Activated gamma-delta T cell (primary cell): ENCODE data around the gene SH2D4B.

Source experiments
- DNase-seq: peaks from one replicate; lab custom pipeline; 2025; lab: John Stamatoyannopoulos, UW
- total RNA-seq, 2 donors: gene quantifications; one replicate each; lab custom pipeline; 2026; lab: John Stamatoyannopoulos, UW

SH2D4B gene
- 0.26 to 0.65 reads per million in 2 donors for total RNA-seq

DNA sequence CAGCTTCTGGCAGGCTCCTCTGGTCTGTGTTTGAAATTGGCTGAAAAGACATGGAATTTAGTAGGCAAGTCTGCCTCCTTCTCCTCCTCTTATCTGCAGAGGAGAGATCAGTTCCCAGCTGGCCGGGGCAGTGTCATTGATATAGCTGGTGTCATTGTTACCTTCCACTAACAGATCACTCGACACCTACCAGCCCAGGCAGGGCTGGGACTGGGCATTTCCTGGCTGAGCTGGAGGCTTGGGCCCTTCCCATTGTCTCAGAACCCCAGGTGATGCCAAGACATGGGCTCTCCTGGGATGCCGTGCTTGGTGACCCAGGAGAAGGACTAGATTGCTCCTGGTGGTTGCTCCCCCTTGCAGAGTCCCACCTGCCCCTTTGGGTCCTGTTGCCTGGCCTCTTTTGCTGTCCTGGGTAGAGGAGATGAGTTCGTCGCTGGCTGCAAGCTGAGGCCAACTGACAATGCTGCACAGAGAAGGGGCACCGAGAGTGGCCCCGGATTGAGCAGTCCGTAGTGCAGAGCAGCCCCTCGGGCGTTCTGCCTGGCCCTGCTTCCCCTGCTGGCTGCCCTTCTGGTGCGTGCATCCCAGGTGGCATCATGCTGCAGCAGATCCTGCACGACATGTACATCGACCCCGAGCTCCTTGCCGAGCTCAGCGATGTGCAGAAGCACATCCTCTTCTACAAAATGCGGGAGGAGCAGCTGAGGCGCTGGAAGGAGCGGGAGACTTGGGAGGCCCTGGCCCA, at the start of gene SH2D4B:
TSS of gene SH2D4B (plus strand) at position 167 of the 745 bp plus-strand sequence. CDS start at position 597, 430 bp downstream.
- no peak for DNase-seq

DNA sequence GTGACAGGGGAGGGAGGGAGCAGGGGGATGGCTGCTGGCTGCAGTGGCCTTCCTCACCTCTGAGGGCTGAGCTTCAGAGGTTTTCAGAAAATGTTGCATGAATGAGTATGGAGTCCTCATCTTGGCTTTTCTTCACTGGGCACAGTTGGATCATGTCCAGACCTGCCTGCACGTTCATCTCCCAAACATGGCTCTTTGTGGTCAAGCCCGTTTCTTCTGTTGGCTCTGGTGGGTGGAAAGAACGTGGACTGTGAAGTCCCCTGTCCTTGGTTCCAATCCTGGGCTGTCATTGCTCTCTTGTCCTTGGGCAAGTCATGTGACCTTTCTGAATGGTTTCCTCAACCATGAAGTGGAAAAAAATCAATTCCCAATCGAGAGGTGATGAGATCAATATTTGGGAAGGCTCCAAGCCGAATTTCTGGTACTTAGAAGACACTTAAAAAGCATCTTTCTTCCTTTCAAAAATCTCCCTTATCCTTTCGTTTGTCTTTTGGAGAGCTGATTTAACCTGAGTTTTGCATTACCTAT, 49.1 kb upstream of the SH2D4B start:
- DNase-seq, result no peak

DNA sequence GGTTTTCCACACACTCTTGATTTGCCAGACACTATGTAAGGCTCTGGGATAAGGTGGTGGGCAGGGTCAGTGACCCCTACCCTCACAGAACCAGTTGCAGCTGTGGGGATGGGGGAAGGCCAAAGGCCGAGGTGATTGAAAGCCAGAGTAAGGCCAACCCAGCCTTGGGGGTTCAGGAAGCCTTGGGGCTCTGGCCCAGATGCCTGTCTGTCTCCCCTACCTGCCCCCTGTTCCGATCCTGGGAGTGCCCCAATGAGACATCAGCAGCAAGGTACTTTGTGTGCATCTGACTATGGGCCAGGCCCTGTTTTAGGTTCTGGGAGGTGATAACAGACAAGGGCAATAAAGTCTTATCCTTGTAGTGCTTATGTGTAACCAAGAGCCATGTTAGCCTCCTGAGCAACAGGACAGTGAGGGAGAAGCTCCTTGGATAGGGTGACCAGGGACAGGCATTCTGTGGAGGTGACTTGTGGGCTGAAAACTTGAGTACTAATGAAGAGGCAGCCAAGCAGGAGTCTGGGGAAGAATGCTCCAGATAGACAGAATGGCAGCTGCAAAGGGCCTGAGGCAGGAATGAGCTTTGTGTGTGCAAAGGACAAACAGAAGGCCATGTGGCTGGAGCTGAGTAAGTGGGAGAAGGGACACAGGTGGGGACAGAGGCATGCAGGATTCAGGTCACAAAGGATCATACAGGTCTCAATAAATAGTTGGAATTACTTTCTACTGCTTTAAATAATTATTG, 48.2 kb upstream of the SH2D4B start:
- DNase-seq, result no peak

DNA sequence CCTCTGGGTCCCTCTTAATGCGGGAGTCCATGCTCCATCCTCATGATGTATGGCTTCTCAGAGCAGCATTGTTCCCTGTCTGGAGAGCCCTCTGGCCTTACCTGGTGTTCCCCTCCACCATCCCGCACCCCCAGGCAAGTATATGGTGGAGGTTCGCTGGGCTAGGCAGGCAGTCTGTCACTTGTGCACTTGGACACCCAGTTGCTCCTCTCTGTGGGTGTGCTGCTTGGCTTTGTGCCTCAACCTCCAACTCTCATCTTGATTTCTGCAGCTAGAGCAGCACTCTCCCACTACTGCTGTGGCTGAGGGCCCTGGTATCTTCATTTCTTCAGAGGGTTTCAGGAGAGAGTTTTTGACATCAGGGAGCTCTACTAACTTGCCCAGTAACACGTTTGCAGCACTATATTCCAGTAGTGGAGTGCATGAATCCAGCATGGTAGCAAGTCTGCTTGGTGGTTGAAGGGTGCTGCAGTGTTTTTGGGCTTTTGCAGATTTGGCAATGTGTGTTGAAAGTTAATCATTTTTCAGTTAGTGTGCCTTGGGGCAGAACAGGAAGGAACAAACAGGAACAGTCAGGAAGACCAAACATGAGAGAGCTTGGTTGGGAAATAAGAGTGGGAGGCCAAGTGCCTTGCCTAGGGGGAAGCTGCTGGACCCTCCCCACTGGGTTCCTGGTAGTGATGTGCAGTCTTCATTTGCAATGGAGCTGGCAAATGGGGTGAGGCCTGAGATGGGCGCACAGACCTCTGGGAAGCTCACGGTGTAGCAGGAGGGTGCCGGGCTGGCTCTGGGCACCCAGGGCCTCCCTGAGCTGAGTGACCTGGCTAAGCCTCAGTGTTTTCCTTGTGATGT, 46.2 kb upstream of the SH2D4B start:
- no peak for DNase-seq

DNA sequence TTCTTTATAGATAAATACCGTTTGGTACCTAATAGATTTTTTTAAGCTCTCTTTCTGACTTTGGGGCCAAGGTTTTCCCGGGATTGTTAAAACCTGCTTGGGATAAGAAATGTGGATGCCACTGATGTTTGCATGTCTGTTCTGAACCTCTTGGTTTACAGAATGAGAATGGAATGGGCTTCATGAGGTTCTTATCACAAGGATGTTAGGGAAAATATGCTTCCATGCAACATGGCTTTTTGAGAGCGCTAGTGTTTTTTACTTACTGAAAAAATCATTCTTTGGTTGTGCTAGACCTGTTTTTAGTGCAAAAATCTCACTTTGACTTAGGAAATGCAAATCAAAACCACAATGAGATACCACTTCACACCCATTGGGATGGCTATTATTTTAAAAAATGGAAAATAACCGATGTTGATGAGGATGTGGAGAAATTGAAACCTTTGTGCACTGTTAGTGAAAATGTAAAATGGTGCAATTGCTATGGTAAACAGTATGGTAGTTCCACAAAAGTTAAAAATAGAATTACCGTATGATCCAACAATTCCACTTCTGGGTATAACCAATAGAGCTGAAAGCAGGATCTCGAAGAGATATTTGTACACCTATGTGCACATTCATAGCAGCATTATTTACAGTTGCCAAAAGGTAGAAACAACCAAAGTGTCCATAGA, 44.7 kb upstream of the SH2D4B start:
- no peak for DNase-seq

DNA sequence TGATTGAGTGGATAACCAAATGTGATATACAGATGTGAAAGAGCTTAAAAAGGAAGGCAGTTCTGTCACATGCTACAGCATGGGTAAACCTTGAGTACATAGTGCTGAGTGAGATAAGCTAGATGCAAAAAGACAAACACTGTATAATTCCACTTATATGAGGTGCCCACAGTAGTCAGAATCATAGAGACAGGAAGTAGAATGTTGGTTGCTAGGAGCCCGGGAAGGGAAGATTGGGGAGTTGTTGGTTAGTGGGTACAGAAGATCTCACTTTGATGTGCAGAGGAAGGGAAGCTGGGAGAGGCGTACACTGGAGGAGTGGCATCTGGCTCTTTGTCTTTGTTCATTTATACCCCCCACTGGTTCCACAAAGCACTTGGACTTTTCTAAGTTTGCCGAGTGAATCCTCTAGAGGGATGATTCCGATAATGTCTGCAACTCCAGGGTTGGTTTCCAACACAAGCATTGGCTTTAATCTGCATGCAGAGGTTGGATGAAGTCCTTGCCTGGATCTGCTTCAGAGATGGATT, 44.1 kb upstream of the SH2D4B start:
- no peak for DNase-seq

DNA sequence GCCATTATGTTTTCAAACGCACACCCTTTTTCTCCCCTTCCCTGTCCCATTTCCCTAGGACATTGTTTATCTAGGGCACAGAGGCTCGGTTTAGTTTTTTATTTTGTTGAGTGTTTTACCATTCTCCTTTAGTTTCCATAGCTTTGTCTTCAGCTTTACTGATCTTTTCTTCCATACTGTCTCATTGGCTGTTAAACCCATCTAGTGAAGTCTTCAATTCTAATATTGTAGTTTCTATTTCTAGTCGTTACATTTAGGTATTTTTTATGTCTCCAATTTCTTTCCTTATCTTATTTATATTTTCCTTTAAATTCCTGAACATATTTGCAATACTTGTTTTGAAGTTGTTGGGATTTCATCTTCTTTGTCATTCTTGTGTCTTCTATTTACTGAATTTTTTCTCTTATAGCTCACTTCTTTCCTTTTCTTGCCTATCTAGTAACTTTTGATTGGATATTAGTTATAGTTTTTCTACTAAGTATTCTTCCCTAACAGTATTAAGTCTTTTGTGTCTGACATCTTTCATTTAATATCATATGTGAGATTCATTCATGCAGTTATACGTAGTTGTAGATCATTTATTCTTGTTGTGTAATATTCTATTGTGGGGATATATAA, 41.0 kb upstream of the SH2D4B start:
- no peak for DNase-seq

DNA sequence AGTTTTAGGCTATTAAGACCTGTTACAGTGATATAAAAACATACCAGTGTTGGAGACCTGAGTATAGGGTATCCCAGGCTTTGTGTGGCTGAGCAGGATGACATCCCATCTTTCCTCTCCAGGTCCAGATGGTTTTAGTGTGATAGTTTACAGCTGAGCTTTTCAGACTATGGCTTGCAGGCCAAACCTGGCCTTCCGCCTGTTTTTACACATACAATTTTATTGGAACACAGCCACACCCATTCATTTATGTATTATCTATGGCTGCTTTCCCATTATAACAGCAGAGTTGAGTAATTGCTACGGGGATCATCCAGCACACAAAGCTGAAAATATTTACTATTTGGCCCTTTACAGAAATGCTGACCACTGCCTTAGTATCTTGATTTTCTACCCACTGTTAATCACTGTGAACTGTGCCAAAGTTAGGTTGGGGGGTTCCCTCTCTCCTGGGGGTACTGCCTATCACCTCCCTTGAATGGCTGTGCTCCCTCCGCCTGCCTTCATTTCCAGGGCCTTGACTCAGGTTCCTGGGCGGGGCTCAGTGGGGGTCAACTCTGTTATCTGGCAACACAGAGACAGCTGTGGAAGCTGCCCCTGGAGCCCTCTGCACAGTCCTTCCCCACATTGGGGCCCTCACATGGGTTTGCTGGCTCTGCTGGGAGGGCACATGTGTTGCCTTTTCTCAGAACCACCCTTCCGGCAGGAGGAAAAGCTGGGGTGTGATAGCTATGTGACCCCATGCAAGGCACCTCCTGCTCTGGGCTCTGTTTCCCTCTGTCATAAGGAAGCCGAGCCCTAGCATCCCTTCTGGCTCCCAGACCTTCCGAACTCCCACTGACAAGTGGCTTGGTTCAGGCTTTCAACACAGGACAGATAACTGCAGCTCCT, 40.3 kb upstream of the SH2D4B start:
- no peak for DNase-seq

DNA sequence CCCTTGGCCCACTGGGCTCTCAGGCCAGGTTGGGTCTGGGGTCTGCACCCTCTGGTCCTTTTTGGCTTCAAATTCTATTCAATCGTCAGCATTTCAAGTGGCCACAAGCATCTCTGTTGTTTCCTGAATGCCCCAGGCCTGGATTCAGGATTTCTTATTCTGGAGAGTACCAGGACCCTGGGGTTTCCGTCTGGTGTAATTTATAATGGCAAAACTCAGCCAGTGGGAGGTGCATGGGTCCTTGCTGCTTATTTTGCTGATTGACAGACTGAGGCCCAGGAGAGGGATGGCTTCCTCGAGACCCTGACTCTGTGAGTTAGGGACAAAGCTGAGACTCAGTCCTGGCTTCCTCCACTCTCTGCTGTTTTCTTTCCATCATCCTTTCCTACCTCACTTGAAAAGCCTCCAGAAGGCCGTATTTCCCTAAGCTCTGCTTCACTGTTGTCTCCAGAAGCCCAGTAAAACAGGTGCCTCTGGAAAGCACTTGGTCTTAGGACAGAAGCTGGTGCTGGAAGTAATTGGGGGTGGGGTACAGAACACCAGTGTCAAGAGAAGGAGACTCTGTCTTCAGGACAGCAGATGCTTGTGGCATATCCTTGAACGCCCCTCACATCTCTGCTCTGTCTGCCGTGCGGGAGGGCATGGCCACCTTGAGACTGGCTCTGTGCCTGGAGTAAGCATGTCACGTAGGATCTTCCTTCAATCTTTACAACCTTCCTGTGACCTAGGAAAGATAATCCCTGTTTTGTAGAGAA, 39.4 kb upstream of the SH2D4B start:
- no peak for DNase-seq

DNA sequence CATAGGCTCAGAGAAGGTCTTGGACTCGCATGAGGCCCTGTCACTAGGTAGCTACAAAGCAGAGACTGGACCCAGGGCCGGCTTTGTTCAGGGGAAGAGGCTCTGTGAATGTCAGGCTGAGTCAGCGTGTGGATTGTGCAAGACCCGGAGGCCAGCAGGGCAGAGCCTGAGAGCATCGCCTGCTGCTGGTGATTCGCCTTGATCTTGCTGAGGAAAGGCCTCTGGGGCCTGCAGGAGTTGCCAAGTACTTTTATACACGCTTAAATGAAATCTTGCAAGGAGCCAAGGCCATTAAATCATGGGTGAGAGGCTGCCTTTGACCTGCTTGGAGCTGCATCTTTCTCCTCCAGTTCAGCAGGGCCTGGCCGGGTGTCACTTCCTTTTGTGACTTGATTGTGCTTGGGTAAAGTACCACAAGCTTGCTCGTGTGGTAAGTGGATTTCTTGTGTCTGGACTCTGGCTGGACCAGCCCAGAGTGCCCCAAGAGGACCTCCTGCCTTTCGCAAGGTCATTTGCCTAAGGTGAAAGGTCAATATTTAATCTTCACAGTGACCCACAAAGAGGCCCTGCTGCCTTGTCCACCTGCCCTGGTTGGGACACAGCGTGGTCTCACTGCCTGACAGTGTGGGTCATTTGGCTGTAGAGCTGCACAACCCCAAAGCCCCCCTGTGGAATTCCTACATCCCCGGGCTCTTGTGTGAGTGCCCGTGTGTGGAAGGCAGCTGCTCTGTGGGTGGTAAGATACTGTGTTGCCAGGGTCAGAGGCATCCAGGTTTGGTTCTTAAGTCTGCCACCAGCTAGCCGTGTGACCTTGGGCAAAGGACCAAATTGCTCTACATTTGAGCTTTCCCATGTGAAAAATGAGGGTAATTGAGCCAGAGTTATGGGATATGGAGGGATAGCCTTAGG, 38.6 kb upstream of the SH2D4B start:
- no peak for DNase-seq

DNA sequence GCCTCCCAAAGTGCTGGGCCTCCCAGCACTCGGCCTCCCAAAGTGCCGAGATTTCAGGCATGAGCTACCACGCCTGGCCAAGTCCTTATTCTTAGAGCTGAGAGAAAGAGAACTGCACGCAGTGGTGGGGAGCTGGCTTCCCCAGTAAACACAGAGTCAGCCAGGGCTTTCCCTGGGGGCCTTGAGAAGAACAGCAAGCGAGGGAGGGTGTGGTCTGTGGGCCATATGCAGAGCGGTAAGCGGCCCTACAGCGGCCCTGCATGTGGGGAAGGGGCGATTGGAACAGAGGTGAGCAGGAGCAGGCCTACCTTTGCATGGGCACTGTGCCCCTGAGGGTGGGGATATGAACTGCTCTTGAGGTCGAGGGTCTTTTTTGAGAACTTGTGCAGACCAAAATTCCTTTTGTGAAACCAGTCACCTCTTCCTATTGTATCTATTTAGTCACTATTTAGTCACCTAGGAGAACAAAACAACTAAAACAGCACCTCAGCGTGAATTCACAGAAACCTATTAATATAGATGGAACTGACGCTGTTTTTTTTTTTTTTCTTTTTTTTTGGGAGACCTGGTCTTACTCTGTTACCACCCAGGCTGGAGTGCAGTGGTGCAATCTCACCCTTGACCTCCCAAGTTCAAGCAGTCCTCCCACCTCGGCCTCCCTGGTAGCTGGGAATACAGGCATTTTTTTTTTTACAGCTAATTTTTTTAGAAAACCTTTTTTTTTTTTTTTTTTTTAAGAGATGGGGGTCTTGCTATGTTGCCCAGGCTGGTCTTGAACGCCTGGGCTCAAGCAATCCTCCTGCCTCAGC, 36.9 kb upstream of the SH2D4B start:
- no peak for DNase-seq

DNA sequence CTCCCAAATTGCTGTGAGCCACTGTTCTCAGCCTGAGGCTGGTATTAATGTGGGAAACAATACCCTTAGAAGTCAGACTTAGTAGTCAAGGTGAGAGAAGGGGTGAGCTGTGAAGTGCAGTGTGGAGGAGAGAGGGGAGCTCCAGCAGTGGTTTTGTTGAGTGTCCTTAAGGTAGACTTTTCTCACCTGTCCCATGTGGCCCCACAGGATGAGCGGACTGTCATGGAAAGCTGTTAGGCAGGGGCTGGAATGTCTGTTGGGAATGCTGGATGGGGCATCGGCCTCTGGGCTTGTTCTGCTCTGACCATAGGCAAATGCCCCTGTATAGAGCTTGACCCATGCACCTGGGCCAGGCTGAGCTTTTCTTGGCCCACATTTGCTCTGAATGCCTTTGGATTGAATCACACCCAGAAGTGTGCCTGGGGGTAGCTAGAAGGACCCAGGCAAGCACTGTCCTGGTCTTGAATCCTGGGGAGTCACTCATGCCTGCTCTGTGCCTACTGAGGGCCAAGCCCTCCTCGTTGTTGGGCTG, 36.3 kb upstream of the SH2D4B start:
- DNase-seq, result no peak

DNA sequence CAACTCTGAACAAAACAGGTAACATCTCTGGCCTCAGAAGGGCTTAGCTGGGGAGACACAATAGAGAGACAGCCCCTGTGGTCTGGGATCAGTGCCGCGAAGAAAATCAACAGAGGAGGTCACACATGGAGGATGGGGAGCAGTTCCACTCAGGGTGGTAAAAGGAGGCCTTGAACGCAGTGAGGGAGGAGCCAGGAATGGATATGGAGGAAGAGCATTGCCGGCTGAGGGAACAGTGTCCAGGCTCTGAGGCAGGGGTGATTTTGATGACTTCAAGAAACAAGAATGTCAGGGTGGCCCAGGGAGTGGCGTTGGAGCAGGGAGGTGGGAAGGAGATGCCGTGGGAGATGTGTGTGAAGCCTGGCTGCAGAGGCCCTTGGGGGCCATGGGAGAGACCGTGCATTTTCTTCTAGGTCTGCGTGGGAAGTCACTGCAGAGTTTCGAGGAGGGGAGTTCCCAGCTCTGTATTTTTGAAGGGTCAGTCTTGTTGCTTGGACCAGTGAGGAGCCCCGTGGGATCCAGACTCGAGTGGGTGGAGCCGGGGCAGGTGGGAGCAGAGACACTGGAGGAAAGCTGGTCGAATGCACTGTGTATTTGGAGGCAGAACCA, 35.7 kb upstream of the SH2D4B start:
- no peak for DNase-seq

DNA sequence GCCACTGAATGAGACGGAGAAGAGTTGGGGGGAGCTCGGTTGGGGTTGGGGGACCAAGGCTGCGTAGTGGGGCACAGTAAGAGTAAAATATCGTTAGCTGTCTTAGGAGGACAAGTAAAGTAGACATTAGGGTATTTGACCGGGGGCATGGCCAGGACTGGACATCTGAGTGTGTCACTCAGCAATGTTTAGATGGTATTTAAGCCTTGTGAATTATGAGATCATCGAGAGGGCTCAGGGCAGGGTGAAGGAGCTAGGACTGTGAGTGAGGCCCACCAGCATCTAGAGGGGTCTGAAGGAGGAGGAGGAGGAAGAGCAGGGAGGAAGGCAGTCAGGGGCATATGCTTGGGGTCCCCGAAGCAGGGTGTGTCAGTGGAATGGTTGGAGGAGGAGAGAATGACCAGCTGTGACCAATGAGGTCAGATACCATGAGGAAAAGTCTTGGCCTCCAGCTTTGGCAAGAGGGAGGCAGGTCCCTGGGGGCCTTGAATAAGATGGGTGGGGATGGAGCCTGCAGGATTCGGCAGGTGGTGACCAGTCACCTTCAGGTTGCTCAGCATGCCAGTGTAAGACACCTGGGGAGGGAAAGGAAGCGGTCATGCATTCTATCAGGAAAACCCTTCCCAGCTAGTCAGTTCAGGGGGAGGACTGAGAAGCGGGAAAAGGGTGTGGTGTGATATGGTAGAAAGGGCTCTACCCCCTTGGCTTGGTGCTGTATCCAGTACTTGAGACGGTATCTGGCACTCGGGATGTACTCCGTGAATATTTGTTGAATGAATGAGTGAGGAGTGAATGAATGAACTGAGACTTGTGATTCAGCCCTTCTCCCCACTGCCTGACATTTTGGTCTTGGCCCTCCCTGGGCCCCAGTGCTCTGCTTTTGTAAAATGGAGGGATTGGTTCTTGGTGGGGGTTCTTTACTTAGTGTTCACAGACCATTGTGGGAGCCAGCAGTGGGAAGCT, 34.8 kb upstream of the SH2D4B start:
- no peak for DNase-seq

DNA sequence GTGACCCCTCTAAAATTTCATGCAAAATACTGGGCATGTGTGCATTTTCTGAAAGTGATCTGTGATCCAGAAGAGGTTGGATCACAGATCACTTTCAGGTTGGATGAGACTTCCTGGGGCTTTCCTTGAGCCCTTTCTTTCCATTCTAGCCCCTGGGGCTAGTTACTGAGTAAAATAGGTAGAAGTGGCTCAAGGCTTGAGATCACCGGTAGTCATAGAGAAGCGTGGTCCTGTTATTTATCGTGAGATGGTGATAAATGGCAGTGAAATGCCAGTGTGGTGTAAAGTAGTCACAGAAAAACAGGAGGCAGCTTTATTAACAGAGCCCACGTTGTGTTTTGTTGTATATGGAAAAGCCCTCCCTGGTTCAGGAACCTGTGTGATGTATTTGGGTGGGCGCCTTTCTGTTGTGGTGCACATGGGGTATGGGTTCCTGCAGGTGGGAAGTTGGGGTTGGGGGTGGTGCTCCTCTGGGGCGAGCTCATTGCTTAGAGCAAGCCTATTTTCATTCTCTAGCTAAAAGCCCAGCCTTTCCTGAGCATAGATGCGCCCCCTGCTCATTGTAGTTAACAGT, 34.0 kb upstream of the SH2D4B start:
- DNase-seq, result no peak
